GM21447 (cell line): ENCODE data around the gene CEACAM18.

Source experiments
- ATAC-seq: cut with Tn5 transposase; IDR thresholded peaks from one replicate; pipeline ENCODE4 v1.9.1; 2021; ENCODE audit not compliant: unreplicated experiment

The CEACAM18 gene

GRCh38 chr19:51525651-51526050 lies 47.3 kb downstream of the CEACAM18 start:
- ATAC-seq = no peak

DNA sequence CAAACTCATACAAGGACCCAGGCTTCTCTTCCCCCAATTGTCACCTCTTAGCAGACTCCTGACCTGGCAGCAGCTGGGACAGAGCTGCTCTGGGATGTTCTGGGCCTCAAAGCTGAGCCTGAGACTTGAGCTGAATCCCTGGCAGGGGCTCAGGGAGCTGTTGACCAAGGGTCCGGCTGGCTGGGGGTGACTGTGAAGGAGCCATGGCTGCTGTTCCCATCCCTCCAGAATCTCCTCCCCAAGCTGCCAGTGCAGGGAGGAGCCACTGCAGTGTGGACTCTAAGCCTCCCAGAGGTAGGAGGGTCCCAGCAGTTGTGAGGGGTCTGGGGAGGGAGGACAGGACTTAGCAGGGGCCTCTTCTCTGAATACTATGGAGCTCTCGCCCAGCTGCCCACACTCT lies 51.0 kb downstream of the CEACAM18 start:
- ATAC-seq = no peak

GRCh38 chr19:51530616-51531015 lies 52.3 kb downstream of the CEACAM18 start:
- no peak for ATAC-seq

- no peak for ATAC-seq
Observed at GRCh38 chr19:51531349-51532315, 53.3 kb downstream of the CEACAM18 start, which contains the start of gene SIGLEC6. Gene SIGLEC6, minus strand, starts transcription at chr19:51531670. Its CDS starts 22 bp downstream, at chr19:51531648.

- no peak for ATAC-seq
Observed at GRCh38 chr19:51535535-51535934, 57.2 kb downstream of the CEACAM18 start.

DNA sequence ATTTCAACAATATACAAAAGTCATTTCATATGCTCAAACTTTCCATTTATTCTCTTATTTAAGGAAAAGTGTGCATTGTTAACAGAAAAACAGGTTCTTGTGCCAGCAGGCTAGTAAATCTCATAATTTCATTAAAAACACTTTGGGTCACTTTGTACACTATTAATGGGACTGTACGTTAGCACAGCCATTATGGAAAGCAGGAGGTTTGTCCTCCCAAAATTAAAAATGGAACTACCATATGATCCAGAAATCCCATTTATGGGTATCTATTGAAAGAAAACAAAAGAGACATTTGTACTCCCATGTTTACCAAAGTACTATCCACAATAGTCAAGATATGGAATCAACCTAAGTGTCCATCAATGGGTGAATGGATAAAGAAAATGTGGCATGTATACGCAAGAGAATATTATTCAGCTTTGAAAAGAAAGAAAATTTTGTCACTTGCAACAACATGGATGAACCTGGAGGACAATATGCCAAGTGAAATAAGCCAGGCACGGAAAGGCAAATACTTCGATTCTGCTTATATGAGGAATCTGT lies 61.6 kb downstream of the CEACAM18 start:
- no peak for ATAC-seq
